ENCODE data around the gene METRN. TPM values are rescaled to one million over a fixed set of nuclear protein-coding genes. Genes with fewer than 3 reads are reported as not detected.

The METRN gene
- total and polyA plus RNA-seq, 4 donors: 10.9 to 67.3 (median 41.5) TPM

DNA sequence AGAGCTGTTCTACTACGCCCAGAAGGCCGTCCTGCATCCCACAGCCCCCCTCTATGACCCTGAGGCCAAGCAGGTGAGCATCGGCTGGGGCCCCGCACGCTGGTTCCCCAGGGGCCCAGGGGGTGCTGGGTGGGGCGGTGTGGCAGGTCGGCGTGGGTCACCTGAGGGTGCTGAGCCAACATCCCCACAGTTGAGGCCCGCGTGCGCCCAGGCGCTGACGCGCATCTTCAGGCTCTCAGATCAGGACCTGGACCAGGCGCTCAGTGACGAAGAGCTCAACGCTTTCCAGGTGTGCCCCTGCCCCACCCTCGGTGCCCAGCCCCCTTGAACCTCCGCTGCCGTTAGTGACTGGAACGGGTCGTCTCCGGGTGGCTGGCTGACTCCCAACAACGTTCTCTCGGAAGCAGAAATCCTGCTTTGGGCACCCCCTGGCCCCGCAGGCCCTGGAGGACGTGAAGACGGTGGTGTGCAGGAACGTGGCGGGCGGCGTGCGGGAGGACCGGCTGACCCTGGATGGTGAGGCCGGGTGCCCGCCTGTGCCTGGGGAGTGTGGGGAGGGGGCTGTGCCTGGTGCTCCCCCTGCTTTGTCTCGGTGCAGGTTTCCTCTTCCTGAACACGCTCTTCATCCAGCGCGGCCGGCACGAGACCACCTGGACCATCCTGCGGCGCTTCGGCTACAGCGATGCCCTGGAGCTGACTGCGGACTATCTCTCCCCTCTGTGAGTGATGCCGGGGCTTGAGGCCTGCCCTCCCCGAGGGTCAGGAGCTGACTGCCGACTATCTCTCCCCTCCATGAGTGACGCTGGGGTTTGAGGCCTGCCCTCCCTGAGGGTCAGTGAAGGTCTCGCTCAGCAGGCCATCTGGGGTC, 44.2 kb upstream of the METRN start:
- no peak for TF ChIP-seq CTCF (IDR thresholded peaks at IDR 0.05; ENCODE audit: control extremely low read depth, extremely low read depth)
- no peak overlapping the region for H3K9ac ChIP-seq (ENCODE audit: insufficient read depth in 1 of 2, low read length in 2 of 2)
- peaks cover 0 to 22% (median 4%) of the 10 kb centered on the region in 5 donors for H3K4me1 ChIP-seq (ENCODE audit: control insufficient read depth in 5 of 5, insufficient read depth in 5 of 5, low read length in 5 of 5)
- peaks cover 2 to 46% (median 19%) of the 10 kb centered on the region in 4 donors for H3K36me3 ChIP-seq (ENCODE audit: control insufficient read depth in 4 of 4, insufficient read depth in 4 of 4, low read length in 4 of 4)
- whole genome bisulfite sequencing, 2 donors: 93 to 95% methylated on average over 52 of the region's 52 CpGs
- no peak overlapping the region for H3K27ac ChIP-seq (ENCODE audit: low read depth in 1 of 2, low read length in 1 of 2)
- no peaks in the 10 kb centered on the region for H3K27me3 ChIP-seq (ENCODE audit: control insufficient read depth in 3 of 3, insufficient read depth in 3 of 3, low read length in 2 of 3)
- H3K9me3 ChIP-seq (ENCODE audit: control insufficient read depth in 4 of 4, insufficient read depth in 3 of 4, low read length in 3 of 4): peaks cover 0 to 4% (median 0%) of the 10 kb centered on the region in 4 donors
- DNase-seq (no peak), ATAC-seq (ENCODE audit: insufficient read depth, low FRiP score) (no peak)
- H3K4me3 ChIP-seq: no peak overlapping the region

- Histone ChIP-seq H3K27me3 (ENCODE audit: control insufficient read depth in 3 of 3, insufficient read depth in 3 of 3, low read length in 2 of 3) (no peaks in the 10 kb centered on the region), H3K4me3 (no peak overlapping the region), H3K9ac (ENCODE audit: insufficient read depth in 1 of 2, low read length in 2 of 2) (no peak overlapping the region), H3K36me3 (ENCODE audit: control insufficient read depth in 4 of 4, insufficient read depth in 4 of 4, low read length in 4 of 4) (peaks cover 2 to 46% (median 19%) of the 10 kb centered on the region in 4 donors), H3K9me3 (ENCODE audit: control insufficient read depth in 4 of 4, insufficient read depth in 3 of 4, low read length in 3 of 4) (peaks cover 0 to 4% (median 0%) of the 10 kb centered on the region in 4 donors), H3K27ac (ENCODE audit: low read depth in 1 of 2, low read length in 1 of 2) (no peak overlapping the region), H3K4me1 (ENCODE audit: control insufficient read depth in 5 of 5, insufficient read depth in 5 of 5, low read length in 5 of 5) (peaks cover 0 to 22% (median 4%) of the 10 kb centered on the region in 5 donors)
- DNase-seq (no peak), ATAC-seq (ENCODE audit: insufficient read depth, low FRiP score) (no peak)
- 88 to 92% methylated on average over 40 of the region's 40 CpGs for whole genome bisulfite sequencing, 2 donors
- TF ChIP-seq CTCF (IDR thresholded peaks at IDR 0.05; ENCODE audit: control extremely low read depth, extremely low read depth): no peak
These were observed 43.4 kb upstream of the METRN start for GRCh38 chr16:671353-672131.

DNA sequence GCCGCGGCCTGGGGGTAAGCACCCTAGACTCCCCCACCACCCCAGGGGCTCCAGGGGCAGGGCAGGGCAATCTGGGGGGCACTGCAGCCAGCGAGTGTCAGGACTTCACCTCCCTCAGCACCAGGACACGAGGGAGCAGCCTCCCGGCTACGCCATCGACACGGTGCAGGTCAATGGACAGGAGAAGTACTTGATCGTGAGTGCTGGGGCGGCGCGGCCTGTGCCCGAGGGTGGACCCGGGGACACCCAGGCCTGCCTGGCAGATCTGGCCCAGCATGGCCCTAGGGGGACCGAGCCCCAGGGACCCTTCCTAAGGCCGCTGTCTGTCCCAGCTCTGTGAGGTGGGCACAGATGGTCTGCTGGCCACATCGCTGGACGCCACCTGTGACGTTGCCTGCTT, 42.5 kb upstream of the METRN start:
- 95% methylated on average over 19 of the region's 19 CpGs for WGBS, 2 donors
- peaks cover 2 to 46% (median 19%) of the 10 kb centered on the region in 4 donors for H3K36me3 ChIP-seq (ENCODE audit: control insufficient read depth in 4 of 4, insufficient read depth in 4 of 4, low read length in 4 of 4)
- no peaks in the 10 kb centered on the region for H3K27me3 ChIP-seq (ENCODE audit: control insufficient read depth in 3 of 3, insufficient read depth in 3 of 3, low read length in 2 of 3)
- DNase-seq (no peak), ATAC-seq (ENCODE audit: insufficient read depth, low FRiP score) (no peak)
- no peak overlapping the region for H3K4me3 ChIP-seq
- peaks cover 0 to 22% (median 4%) of the 10 kb centered on the region in 5 donors for H3K4me1 ChIP-seq (ENCODE audit: control insufficient read depth in 5 of 5, insufficient read depth in 5 of 5, low read length in 5 of 5)
- H3K9me3 ChIP-seq (ENCODE audit: control insufficient read depth in 4 of 4, insufficient read depth in 3 of 4, low read length in 3 of 4): peaks cover 0 to 4% (median 0%) of the 10 kb centered on the region in 4 donors
- H3K27ac ChIP-seq (ENCODE audit: low read depth in 1 of 2, low read length in 1 of 2): no peak overlapping the region
- no peak overlapping the region for H3K9ac ChIP-seq (ENCODE audit: insufficient read depth in 1 of 2, low read length in 2 of 2)
- no peak for TF ChIP-seq CTCF (IDR thresholded peaks at IDR 0.05; ENCODE audit: control extremely low read depth, extremely low read depth)

All from lung (tissue), 12 donors.